ENCODE results near the gene GNLY.

GRCh38 chr2:85665264-85665937 is 28.8 kb upstream of the GNLY start:
- TF ChIP-seq CTCF (IDR thresholded peaks at IDR 0.05; ENCODE audit: low read depth, low read length) (no peak), POLR2A (IDR thresholded peaks at IDR 0.05; ENCODE audit: extremely low read depth, insufficient read length) (no peak), MYC (IDR thresholded peaks at IDR 0.05; ENCODE audit: low read depth, low read length) (no peak), MAX (IDR thresholded peaks at IDR 0.05; ENCODE audit: low read depth, low read length) (no peak)
